Posterior cingulate gyrus (tissue), 11 donors: Measurements from ENCODE around the gene DMAC2.
"Not testable (repeated sequence)": the region's sequence is repeated elsewhere in the genome, so short reads cannot be mapped to it uniquely, and the experiment has no call there.

ENCODE experiments used
- DNase-seq, 10 donors: peaks; one replicate each; pipeline versions ENCODE4 v3.0.0 to v3.0.0-alpha.2; 2020 to 2021; ENCODE audit warnings: mixed read lengths in 3 of 10
- intact Hi-C: fragments of 100-400 bp; cut with DNase I; formaldehyde crosslinking; loops from one replicate; pipeline ENCODE4 v1.15.1; 2023

Gene DMAC2

DNA sequence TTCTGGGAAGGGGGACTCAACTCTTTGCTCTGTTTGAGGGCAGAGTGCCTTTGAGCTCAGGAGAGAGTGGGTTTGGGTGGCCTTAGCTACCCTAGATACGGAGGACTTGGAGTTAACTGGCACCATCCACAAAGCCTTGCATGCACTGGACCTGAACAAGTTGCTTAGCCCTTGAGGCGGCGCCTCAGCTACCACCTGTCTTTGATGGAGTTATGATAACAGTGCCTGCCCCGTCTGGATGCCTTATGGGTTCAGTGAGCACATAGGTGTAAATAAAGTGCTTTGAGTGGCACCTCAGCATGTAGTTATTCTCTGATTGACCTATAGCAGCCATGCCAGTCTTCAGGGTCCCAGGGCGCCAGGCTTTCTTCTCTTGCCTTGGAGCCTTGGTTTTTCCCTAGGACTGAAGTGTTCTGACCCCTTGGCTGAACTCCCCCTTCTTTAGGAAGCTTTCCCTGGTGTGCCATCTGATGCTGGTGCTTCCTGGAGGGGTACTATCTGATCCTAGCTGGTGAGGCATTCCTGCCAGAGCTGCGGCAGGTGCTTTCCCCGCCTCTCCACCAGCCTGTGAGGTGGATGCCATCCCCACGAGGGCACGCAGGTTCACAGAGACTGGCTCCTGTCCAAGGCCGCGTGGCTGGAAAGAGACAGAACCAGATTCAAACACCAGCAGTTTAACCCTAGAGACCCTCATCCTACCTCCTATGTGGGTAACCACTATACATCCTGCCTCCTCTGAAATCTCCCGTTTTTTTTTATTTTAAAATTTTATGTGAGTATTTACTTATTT is 36.3 kb downstream of the DMAC2 start:
- intact Hi-C loops: no loop called here
- DNase-seq: peak in 1 of 10 donors; percentile 22

DNA sequence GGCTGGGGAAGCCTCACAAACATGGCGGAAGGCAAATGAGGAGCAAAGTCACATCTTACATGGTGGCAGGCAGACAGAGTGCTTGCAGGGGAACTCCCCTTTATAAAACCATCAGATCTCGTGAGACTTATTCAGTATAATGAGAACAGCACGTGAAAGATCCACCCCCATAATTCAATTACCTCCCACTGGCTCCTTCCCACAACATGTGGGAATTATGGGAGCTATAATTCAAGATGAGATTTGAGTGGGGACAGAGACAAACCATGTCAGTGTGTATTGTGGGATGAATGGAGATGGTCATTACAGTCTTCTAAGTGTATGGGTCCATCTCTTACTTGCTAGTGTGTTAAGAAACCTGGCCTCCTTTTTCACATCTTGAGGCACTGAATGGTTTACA is 37.7 kb downstream of the DMAC2 start:
- intact Hi-C loops: no loop called here
- DNase-seq: no peak

DNA sequence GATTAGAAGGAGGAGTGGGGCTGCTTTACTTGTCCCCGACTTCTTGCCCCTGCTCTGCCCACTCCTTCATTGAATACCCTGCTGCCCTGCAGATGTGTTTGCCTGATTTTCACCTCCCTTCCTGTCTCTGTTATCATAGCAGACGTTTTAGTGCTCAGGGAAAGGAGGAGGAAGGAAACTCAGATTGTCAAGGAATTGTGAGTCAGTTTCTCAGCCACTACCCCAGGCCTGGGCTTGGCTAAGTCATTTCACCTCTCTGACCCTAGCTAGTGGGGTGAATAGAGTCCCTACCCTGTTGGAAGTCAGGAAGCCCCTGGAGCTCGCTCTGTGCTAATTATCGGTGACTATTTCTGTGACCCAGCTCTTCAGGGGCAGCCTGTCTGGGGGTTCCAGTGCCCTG is 38.2 kb downstream of the DMAC2 start:
- DNase-seq: no peak
- intact Hi-C loops: no loop called here

DNA sequence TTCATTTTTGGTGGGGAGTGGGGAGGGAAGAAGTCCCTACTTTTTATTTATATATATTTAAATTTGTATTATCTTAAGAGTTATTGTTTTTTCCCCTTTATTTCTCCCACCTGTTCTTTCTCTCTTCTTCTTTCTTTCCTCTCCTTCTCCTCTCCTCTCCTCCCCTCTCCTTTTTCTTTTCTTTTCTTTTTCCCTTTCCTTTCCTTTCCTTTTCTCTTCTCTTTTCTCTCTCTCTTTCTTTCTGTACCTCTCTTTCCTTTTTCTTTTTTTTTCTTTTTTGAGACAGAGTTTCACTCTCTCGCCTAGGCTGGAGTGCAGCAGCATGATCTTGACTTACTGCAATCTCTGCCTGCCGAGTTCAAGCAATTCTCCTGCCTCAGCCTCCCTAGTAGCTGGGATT is 40.2 kb downstream of the DMAC2 start:
- intact Hi-C loops: no loop called here

DNA sequence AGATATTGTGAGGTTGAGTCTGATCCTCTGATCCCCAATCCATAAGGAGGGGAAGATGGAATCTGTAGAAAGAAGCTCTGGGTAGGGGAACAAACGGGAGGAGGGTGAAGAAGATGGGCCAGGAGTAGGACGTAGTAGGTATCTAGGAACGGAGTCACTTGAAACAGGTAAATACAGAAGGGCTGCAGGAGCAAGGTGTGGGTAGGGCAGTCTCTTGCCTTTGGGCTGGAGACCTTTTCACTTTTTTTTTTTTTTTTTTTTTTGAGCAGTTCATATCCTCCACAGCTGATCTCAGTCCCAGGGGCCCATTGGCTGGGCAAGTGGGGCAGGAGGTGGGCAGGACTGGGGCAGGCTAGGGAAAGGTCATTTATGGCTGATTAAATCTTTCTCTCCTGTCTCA is 40.6 kb downstream of the DMAC2 start:
- DNase-seq: no peak
- intact Hi-C loops: no loop called here

More for the DNA sequence above, 40.2 kb downstream of the DMAC2 start:
- peak in 1 of 10 donors; percentile 28 for DNase-seq

DNA sequence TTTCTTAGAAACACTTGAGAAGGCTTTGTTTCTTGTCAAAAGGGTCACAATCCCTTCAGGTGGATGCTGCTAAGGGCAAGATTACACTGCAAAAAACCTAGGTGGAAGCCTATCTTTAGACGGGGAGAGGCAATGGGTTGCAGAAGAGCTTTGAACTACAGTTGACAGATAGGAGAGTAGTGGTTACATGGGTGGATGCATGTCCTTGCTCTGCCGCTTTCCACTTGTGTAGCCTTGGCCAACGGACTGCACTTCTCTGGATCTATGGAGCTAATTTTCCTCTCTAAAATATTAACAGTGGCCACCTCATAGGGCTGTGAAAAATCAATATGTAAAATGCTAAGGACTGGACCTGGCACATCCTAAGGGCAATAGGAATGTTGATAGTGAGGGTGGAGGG is 41.1 kb downstream of the DMAC2 start:
- intact Hi-C loops: no loop called here
- DNase-seq: no peak

DNA sequence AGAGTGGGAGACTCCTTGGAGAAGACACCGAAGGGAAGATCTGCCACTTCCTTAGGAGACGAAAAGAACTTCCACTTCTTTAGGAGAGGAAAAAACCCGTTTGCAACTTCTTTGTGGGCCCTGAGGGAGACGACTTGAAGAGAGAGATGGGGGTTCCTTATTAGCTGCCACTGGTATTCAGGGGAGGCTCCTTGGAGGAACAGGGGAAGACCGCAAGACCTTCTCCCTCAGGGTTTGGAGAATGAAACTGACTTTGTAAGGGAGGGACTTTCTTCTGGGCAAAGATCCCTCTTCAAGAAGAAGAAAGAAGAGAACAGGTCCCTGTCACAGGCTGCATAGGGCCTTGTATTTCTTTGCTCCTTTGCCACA is 41.7 kb downstream of the DMAC2 start:
- intact Hi-C loops: no loop called here
- DNase-seq: no peak

DNA sequence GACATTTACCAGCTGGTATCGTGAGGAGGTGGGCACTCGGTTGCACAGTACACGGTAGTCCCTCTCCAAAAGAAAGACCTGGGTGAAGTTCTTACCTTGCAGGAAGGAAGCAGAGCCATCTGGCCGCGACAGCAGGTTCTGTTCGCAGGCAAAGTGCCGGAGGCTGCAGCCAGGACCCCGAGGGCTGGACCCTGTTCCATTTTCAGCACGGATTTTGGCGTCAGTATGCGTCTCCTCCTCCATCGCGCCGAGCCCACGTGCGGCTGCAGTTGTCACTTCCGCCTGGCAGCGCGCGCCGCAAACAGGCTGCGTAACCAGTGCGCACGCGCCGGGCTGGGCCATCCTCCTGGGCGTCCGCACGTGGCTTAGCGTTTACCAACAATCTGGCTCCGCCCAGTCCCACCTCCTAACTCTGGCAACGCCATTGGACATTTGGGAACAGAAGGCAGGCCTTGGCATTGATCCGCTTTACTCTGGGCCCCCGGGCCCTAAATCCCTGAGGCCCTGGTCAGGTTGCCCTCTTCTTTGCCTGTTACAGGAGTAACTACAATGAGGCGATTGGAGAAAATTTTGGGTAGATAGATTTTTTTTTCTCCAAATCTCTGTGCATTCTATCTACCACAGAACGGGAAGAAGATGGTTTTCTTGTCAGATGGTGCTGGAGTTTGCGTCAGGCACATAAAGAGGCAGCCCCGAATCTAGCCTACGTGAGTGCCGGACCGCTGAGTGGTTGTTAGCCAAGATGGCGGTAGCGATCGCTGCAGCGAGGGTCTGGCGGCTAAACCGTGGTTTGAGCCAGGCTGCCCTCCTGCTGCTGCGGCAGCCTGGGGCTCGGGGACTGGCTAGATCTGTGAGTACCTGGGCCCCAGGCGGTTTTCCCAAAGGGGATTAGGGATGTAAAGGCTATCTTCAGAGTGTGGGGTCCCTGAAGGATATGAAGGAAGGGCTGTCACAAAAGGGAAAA is 42.3 kb downstream of the DMAC2 start, which contains the start of the genes BCKDHA and EXOSC5:
BCKDHA (plus strand) TSS at position 733 of the 964 bp plus-strand sequence; CDS start at position 743, 10 bp downstream.
EXOSC5 (minus strand) TSS at position 274 of the 964 bp plus-strand sequence; CDS start at position 243, 31 bp downstream.
- intact Hi-C loops: loop anchor here (2.0 kb wide), 1 partner anchor 33 kb away; the partner anchor contains the start of gene B9D2
- peak; percentile 98 to 100 (median 99) for DNase-seq

DNA sequence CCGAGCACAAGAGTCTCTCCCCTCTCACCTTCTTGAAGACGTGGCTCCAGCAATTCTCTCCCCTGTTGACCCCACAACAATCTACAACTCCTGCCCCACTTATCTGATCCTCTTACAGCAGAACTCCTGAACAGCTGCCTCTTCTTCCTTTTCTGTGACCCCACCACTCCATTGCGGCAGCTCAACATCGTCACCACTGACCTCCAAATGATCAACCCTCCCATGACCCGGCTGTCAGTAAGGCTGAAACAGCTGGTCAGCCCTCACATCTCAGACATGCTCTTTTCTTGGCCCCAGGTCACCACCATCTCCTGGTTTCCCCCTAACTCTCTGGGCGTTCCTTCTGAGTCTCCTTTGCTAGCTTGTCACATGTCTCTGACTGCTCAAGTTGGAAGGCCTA is 44.4 kb downstream of the DMAC2 start:
- intact Hi-C loops: no loop called here

DNA sequence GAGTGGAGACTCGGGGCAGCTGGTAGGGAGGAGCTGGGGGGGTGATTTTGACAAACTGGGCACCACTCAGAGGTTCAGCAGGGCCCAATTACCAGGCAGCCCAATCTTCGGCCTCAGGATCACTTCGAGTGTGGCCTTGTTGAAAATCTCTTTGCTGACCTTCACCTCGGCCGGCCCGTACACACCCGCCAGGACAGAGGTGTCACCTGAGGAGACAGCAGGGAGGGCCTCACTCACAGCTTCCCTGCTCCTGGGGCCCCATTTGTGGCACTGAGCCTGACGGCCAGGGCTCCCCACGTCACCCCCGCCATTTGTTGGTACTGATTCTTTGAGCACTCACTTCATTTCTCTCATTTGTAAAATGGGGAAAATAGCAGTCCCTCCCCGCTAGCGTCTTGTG is 46.9 kb downstream of the DMAC2 start:
- intact Hi-C loops: no loop called here
- DNase-seq: peak in 1 of 10 donors; percentile 28

More for the DNA sequence above, 44.4 kb downstream of the DMAC2 start:
- DNase-seq: peak in 1 of 10 donors; percentile 35

DNA sequence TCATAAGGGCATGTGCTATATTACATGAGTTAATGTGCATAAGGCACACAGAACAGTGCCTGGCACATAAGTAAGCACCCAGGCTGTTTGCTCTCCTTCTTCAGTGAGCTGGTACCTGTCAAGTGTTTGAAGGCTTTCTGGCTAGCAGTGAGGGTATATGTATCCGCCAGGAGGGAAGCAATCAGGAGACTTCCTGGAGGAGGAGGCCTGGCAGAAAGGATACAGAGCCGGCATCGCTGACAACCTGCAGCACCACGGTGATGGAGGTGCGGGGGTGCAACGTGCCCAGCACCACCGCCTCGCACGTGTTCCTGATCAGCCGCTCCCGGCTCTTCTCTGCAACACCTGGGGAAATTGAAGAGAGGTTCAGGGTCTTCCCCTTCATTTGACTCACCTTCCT is 48.1 kb downstream of the DMAC2 start:
- intact Hi-C loops: no loop called here
- DNase-seq: no peak

DNA sequence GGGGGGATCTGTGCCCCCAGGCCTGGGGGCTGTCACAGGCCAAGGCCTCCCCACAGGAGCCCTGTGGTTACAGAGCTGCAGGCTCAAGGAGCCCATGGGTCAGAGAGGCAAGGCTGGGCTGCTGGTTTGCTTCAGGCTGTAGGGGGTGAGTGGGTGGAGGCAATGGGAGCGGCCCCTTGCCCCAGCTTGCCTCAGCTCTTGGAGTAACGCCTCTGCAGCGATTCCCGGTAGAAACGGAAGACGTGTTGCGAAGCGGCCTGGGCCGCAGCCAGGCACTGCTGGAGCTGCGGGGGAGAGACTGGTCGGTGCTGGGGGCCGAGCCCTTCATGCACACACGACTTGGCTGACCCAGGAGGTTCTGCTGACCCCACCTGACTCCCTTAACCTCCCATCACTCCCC is 53.3 kb downstream of the DMAC2 start:
- intact Hi-C loops: no loop called here
- no peak for DNase-seq

DNA sequence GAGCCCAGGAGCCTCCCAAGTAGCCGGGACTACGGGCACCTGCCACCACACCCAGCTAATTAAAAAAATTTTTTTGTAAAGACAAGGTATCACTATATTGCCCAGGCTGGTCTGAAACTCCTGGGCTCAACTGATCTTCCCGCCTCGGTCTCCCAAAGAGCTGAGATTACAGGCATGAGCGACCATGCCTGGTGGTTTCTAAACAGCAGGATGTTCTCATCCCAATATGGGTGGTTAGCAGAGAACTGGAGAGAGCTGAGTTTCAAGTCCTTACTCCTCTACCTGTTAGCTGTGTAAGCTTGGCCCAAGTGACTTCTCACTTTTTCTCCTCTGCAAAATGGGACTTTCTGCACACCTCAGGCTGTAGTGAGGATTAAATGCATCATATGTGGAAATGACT is 55.4 kb downstream of the DMAC2 start:
- intact Hi-C loops: no loop called here
- DNase-seq: no peak

DNA sequence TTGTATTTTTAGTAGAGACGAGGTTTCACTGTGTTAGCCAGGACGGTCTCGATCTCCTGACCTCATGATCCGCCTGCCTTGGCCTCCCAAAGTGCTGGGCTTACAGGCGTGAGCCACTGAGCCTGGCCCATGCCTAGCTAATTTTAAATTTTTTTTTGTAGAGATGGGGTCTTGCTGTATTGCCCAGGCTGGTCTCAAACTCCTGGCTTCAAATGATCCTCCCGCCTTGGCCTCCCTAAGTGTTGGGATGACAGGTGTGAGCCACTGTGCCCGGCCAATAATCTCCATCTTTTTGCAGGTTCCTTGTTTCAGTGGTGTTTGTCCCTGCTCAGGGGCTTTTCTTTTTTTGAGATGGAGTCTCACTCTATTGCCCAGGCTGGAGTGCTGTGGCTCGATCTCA is 58.2 kb downstream of the DMAC2 start:
- DNase-seq, intact Hi-C loops: not testable (repeated sequence)
